Mucosa of descending colon (tissue), 3 donors: Measurements from ENCODE around the gene CXorf58. TPM values are rescaled to one million over a fixed set of nuclear protein-coding genes. Genes with fewer than 3 reads are reported as not detected.
A peak's percentile ranks its signal among the peaks of the same experiment; 100 is the strongest.

Source experiments
- ATAC-seq: fragments of 200-7000 bp; cut with Tn5 transposase; one replicate; pipeline ENCODE4 v1.9.1; 2020; ENCODE audit warnings: mild to moderate bottlenecking, moderate library complexity
- DNase-seq, 3 donors: peaks; one replicate each; pipeline ENCODE4 v3.0.0-alpha.2; 2020
- H3K36me3 ChIP-seq: fragments of 200-600 bp; one replicate; pipeline ENCODE4 v1.8.0; 2021; ENCODE audit warnings: low read depth, mild to moderate bottlenecking
- H3K4me1 ChIP-seq: fragments of 200-600 bp; one replicate; pipeline ENCODE4 v1.8.0; 2021; ENCODE audit warnings: low read depth, mild to moderate bottlenecking
- H3K4me3 ChIP-seq: fragments of 200-600 bp; one replicate; pipeline ENCODE4 v1.8.0; 2021; ENCODE audit warnings: mild to moderate bottlenecking
- H3K9me3 ChIP-seq: fragments of 200-600 bp; one replicate; pipeline ENCODE4 v1.8.0; 2021; ENCODE audit warnings: mild to moderate bottlenecking
- CTCF ChIP-seq: fragments of 200-600 bp; IDR thresholded peaks from one replicate; pipeline ENCODE4 v1.8.0; 2022; ENCODE audit warnings: antibody characterized with exemption, mild to moderate bottlenecking
- intact Hi-C, 2 donors: fragments of 100-400 bp; cut with DNase I in 1 of 2; cut with micrococcal nuclease in 1 of 2; formaldehyde crosslinking; loops; one replicate each; pipeline versions ENCODE4 v1.11.0 to v1.11.1; 2022; cut with DNase I, micrococcal nuclease
- total RNA-seq, 3 donors: library from RNA; stranded (reverse); fragmentation: NEBNext Ultra II Directional in 2 of 3; extraction: Animal tissue kit (Norgen Biotek cat#: 25700) in 2 of 3; gene quantifications; one replicate each; pipeline versions ENCODE4 v1.2.1 to v1.2.4, GENCODE V29; 2021 to 2023
- donor health status: DM: no; HTN: no; CAD: no; lungs with moderate emphysema.
- donor health status: DM: no; HTN: no; CAD: no.
- donor health status: DM: no; HTN: yes; CAD: no.

Gene CXorf58
- total RNA-seq, 3 donors from 2014 or later = not detected

DNA sequence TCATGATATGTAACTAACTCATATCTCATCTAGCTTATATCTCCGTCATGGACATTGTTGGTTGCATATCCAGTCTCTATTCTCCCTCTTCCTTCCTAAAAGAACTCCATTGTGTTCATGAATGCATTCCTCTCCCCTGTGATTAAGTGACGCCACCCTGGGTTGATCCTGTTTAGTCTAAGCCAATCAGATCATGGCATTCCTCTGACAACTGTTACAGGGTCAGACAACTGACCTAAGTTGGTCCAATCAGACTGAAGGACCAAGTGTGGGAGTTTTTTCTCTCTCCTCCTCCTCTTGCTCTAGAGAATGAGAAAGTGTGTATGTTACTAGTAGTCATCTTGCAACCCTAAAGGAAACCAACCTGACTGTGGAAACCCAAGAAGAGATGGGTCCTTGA is 3.7 kb upstream of the CXorf58 start:
- no peaks in the 10 kb centered on the region for H3K36me3 ChIP-seq
- no peak for TF ChIP-seq CTCF
- H3K9me3 ChIP-seq = no peaks in the 10 kb centered on the region
- peaks cover 8% of the 10 kb centered on the region for H3K4me1 ChIP-seq
- no peak for DNase-seq
- no peak overlapping the region for H3K4me3 ChIP-seq
- intact Hi-C loops = loop anchor here (10.0 kb wide), 2 partner anchors 119 to 209 kb away; partner anchors contain the start of gene SAT1 (in 1 of the 2)
- no peak for ATAC-seq

DNA sequence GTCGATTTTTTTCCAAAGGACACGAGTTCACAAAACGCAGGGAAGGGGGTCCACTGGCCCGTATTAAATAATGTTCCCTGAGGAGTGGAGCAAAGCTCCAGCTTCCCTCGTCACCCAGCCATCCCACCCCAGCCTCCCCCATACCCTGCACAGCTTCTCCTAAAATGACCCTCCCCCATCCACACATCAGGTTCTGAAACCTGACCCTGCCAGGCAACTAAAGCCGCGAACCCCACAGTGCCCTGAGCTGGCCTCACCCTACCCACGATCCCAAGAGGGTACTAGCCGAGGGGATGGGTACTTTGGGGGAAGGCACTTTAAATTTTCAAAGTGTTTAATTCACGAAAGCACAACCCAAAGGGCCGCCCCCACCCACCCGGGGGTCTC is 702 bp upstream of the CXorf58 start:
- no peaks in the 10 kb centered on the region for H3K9me3 ChIP-seq

DNA sequence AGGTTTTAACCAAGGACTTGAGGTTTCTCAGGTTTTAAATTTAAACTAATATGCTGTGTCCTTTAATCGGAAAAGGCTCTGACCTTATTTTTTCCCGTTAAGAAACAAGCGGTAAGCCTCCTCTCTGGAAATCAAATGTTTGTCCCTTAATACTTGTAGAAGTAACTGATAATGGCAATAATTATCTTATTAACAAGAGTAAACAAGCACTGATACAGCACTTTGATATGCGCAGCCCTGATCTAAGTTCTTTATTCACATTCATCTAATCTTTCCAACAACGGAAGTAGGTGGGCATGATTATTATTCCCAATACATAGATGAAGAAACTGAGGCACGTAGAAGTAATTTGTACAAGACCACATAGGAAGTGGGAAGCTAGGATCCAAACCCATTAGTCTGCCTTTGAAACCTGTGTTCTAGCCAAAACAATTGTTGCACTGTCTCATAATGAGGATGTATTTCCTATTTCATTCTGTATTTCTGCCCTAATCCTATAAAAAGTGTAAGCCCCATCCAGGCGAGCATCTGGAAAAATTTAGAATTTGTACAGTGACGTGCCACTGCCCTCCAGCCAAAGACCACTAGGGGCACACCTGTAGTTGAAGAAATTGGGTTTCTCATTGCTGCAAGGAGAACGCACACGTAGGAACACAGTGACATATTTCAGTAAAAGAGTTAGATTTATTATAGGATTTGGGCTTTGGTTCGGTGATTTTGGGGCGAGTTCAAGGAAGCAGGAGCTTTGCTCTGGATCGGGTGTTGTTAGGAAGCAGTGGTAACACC is 606 bp downstream of the CXorf58 start:
- H3K9me3 ChIP-seq = no peaks in the 10 kb centered on the region
- intact Hi-C loops = loop anchor here (10.0 kb wide), 2 partner anchors 124 to 214 kb away; partner anchors contain the start of gene SAT1 (in 1 of the 2)
- no peak for ATAC-seq
- no peak for DNase-seq
- H3K4me3 ChIP-seq = no peak overlapping the region
- no peak for TF ChIP-seq CTCF
- H3K36me3 ChIP-seq = no peaks in the 10 kb centered on the region
- no peaks in the 10 kb centered on the region for H3K4me1 ChIP-seq

More for the DNA sequence above, 702 bp upstream of the CXorf58 start:
- ATAC-seq (no peak), DNase-seq (no peak)
- H3K36me3 ChIP-seq = no peaks in the 10 kb centered on the region
- intact Hi-C loops = loop anchor here (10.0 kb wide), 2 partner anchors 122 to 212 kb away; partner anchors contain the start of gene SAT1 (in 1 of the 2)
- peak overlapping the region; percentile 30 for H3K4me3 ChIP-seq
- no peaks in the 10 kb centered on the region for H3K4me1 ChIP-seq
- no peak for TF ChIP-seq CTCF

- no peak for DNase-seq
- Histone ChIP-seq H3K4me1 (no peaks in the 10 kb centered on the region), H3K36me3 (no peaks in the 10 kb centered on the region), H3K9me3 (no peaks in the 10 kb centered on the region), H3K4me3 (no peak overlapping the region)
- intact Hi-C loops = no loop called here
- no peak for ATAC-seq
- no peak for TF ChIP-seq CTCF
These were observed 3.5 kb downstream of the CXorf58 start for GRCh38 chrX:23911126-23911835.

GRCh38 chrX:23919148-23919547 is 11.3 kb downstream of the CXorf58 start:
- DNase-seq = no peak
- no peak for ATAC-seq
- TF ChIP-seq CTCF = no peak
- intact Hi-C loops = no loop called here
- Histone ChIP-seq H3K4me3 (no peak overlapping the region), H3K4me1 (no peaks in the 10 kb centered on the region), H3K36me3 (no peaks in the 10 kb centered on the region), H3K9me3 (no peaks in the 10 kb centered on the region)
